Natural killer cell (primary cell): ENCODE results near the gene LY6G6F. TPM values are rescaled to one million over a fixed set of nuclear protein-coding genes. Genes with fewer than 3 reads are reported as not detected.
"Not testable (repeated sequence)": the region's sequence is repeated elsewhere in the genome, so short reads cannot be mapped to it uniquely, and the experiment has no call there.

Experiments used
- ATAC-seq, 3 donors: fragments of 150-1000 bp in 2 of 3; fragments of 200-7000 bp in 1 of 3; cut with Tn5 transposase; 1 replicate in 1 of 3; 2 replicates in 2 of 3; pipeline ENCODE4 v1.10.0; 2021; ENCODE audit warnings: mild to moderate bottlenecking in 2 of 3, moderate library complexity in 2 of 3
- DNase-seq, 2 donors: peaks; one replicate each; pipeline versions ENCODE4 v3.0.0 to v3.0.0-alpha.2; 2013 to 2021; ENCODE audit warnings: mixed read lengths in 1 of 2
- H3K27ac ChIP-seq: one replicate; pipeline ENCODE4 v1.5.1; 2013; ENCODE audit warnings: mild to moderate bottlenecking, low read length
- H3K27me3 ChIP-seq: one replicate; pipeline ENCODE4 v1.6.1; 2013; ENCODE audit warnings: low read length; ENCODE audit not compliant: control insufficient read depth, insufficient read depth
- H3K36me3 ChIP-seq: one replicate; pipeline ENCODE4 v1.6.1; 2013; ENCODE audit warnings: low read length; ENCODE audit not compliant: control insufficient read depth, insufficient read depth
- H3K4me1 ChIP-seq: one replicate; pipeline ENCODE4 v1.6.1; 2013; ENCODE audit warnings: low read length; ENCODE audit not compliant: control insufficient read depth, insufficient read depth
- H3K4me3 ChIP-seq: one replicate; pipeline ENCODE4 v1.5.1; 2013; ENCODE audit warnings: low read length
- H3K9me3 ChIP-seq: one replicate; pipeline ENCODE4 v1.6.1; 2013; ENCODE audit warnings: low read length; ENCODE audit not compliant: control insufficient read depth, insufficient read depth
- H3K27ac Mint-ChIP-seq, 2 donors: one replicate each; pipeline ENCODE4 v1.8.0; 2022; ENCODE audit warnings: mild to moderate bottlenecking in 2 of 2, mixed read lengths in 2 of 2, moderate library complexity in 1 of 2
- H3K27me3 Mint-ChIP-seq, 2 donors: one replicate each; pipeline ENCODE4 v1.8.0; 2022; ENCODE audit warnings: low read depth in 2 of 2, mixed read lengths in 2 of 2
- H3K36me3 Mint-ChIP-seq: one replicate; pipeline ENCODE4 v1.8.0; 2022; ENCODE audit warnings: mixed read lengths
- H3K4me1 Mint-ChIP-seq, 2 donors: one replicate each; pipeline ENCODE4 v1.8.0; 2022; ENCODE audit warnings: mixed read lengths in 2 of 2
- H3K4me3 Mint-ChIP-seq: one replicate; pipeline ENCODE4 v1.8.0; 2022; ENCODE audit warnings: mild to moderate bottlenecking, moderate library complexity, mixed read lengths
- H3K9me3 Mint-ChIP-seq, 2 donors: one replicate each; pipeline ENCODE4 v1.8.0; 2022; ENCODE audit warnings: mixed read lengths in 2 of 2
- WGBS: methylation state at CpG from one replicate; pipeline ENCODE4 v1.1.7; 2013; ENCODE audit warnings: missing lambda C conversion rate; ENCODE audit not compliant: insufficient coverage; 5-methylcytosine and 5-hydroxymethylcytosine counted together
- intact Hi-C: fragments of 100-400 bp; cut with micrococcal nuclease; formaldehyde crosslinking; loops from one replicate; pipeline ENCODE4 v1.14.2; 2022
- total RNA-seq, 4 donors: library from RNA; stranded (reverse); fragments of 120-200 nt in 1 of 4; gene quantifications; one replicate each; pipeline versions ENCODE4 v1.2.3 to v1.2.4, GENCODE V29; 2013 to 2022
- TF ChIP-seq, protein P1 (sequence below): fragments of 200-600 bp; IDR thresholded peaks from one replicate; pipeline ENCODE4 v1.8.0; 2022; ENCODE audit warnings: antibody characterized with exemption

The LY6G6F gene
- total RNA-seq, 3 donors from 2014 or later (not counting 1 experiment from before 2014, with no cell fraction given) = 0.97 to 3.2 (median 1.4) TPM

DNA sequence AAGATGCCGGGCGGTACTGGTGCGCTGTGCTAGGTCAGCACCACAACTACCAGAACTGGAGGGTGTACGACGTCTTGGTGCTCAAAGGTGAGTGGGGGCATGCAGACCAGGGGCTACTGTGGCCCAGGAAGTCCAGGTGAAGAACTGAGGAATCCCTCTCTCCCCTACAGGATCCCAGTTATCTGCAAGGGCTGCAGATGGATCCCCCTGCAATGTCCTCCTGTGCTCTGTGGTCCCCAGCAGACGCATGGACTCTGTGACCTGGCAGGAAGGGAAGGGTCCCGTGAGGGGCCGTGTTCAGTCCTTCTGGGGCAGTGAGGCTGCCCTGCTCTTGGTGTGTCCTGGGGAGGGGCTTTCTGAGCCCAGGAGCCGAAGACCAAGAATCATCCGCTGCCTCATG, 1.0 kb downstream of the LY6G6F start:
- no peaks in the 10 kb centered on the region for H3K27me3 Mint-ChIP-seq
- H3K4me3 Mint-ChIP-seq = no peak overlapping the region
- no peaks in the 10 kb centered on the region for H3K36me3 Mint-ChIP-seq
- WGBS = 87% methylated on average over 10 of the region's 10 CpGs
- TF ChIP-seq, protein P1, sequence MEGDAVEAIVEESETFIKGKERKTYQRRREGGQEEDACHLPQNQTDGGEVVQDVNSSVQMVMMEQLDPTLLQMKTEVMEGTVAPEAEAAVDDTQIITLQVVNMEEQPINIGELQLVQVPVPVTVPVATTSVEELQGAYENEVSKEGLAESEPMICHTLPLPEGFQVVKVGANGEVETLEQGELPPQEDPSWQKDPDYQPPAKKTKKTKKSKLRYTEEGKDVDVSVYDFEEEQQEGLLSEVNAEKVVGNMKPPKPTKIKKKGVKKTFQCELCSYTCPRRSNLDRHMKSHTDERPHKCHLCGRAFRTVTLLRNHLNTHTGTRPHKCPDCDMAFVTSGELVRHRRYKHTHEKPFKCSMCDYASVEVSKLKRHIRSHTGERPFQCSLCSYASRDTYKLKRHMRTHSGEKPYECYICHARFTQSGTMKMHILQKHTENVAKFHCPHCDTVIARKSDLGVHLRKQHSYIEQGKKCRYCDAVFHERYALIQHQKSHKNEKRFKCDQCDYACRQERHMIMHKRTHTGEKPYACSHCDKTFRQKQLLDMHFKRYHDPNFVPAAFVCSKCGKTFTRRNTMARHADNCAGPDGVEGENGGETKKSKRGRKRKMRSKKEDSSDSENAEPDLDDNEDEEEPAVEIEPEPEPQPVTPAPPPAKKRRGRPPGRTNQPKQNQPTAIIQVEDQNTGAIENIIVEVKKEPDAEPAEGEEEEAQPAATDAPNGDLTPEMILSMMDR = no peak
- ATAC-seq (no peak), DNase-seq (no peak)
- no peaks in the 10 kb centered on the region for H3K36me3 ChIP-seq
- intact Hi-C loops = no loop called here
- H3K4me1 Mint-ChIP-seq = peaks cover 23% of the 10 kb centered on the region in 2 donors
- no peaks in the 10 kb centered on the region for H3K27me3 ChIP-seq
- H3K9me3 Mint-ChIP-seq = no peaks in the 10 kb centered on the region
- H3K4me1 ChIP-seq = peaks cover 22% of the 10 kb centered on the region
- no peak overlapping the region for H3K27ac Mint-ChIP-seq
- no peaks in the 10 kb centered on the region for H3K9me3 ChIP-seq
- no peak overlapping the region for H3K27ac ChIP-seq
- H3K4me3 ChIP-seq = no peak overlapping the region

GRCh38 chr6:31708224-31708623, 1.6 kb downstream of the LY6G6F start:
- TF ChIP-seq, protein P1 = no peak
- Mint-ChIP-seq H3K27ac (no peak overlapping the region), H3K4me1 (peaks cover 20% of the 10 kb centered on the region in 2 donors), H3K4me3 (no peak overlapping the region), H3K9me3 (no peaks in the 10 kb centered on the region), H3K36me3 (no peaks in the 10 kb centered on the region), H3K27me3 (no peaks in the 10 kb centered on the region)
- Histone ChIP-seq H3K4me3 (no peak overlapping the region), H3K27ac (no peak overlapping the region), H3K36me3 (no peaks in the 10 kb centered on the region), H3K4me1 (peaks cover 22% of the 10 kb centered on the region), H3K27me3 (no peaks in the 10 kb centered on the region), H3K9me3 (no peaks in the 10 kb centered on the region)
- WGBS = 95% methylated on average over 2 of the region's 3 CpGs
- intact Hi-C loops = no loop called here
- no peak for ATAC-seq
- no peak for DNase-seq

- DNase-seq, H3K9me3 Mint-ChIP-seq, H3K27ac ChIP-seq, H3K27me3 ChIP-seq, intact Hi-C loops, H3K4me3 Mint-ChIP-seq, H3K27me3 Mint-ChIP-seq, H3K4me3 ChIP-seq, H3K27ac Mint-ChIP-seq, H3K36me3 Mint-ChIP-seq, H3K9me3 ChIP-seq, H3K36me3 ChIP-seq, ATAC-seq: not testable (repeated sequence)
- 90% methylated on average over 9 of the region's 11 CpGs for WGBS
- peaks cover 14% of the 10 kb centered on the region for H3K4me1 ChIP-seq
- H3K4me1 Mint-ChIP-seq = peaks cover 16 to 19% of the 10 kb centered on the region in 2 donors
Measured at GRCh38 chr6:31709157-31709556, 2.5 kb downstream of the LY6G6F start.

DNA sequence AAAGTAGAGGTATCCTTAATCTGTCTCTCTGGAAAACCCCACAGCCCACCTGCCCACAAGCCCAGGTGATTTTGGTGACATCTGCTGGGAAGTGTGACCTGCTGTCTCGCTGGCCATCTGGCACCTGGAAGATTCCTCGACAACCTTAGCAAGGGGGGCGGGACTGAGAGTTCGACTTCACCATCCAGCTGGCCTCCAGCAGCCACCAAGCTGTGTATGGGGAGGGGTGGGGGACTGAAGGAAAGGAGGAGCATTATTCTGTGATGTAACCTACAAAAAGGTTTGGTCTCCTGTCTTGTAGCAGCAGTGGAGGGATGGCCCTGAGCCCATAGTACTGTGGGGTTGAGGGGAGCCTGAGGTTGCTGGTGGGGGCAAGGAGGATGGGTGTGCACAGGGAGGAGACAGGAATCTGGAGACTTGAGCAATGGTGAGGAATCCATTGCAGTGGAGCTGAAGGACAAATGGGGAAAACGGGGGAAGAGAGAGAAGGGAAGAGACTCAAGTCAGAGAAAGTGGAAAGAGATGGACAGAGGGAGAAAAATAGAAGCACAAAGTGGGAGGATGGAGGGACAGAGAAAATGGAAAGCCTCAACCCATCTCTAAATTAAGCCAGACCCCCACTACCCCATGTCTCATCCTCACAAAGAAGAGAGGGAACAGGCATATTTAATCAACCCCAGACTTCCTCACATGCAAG, 4.0 kb downstream of the LY6G6F start:
- TF ChIP-seq, protein P1 = no peak
- H3K27ac Mint-ChIP-seq = peak overlapping the region in 1 of 2 donors; percentile 14
- peaks cover 0 to 3% of the 10 kb centered on the region in 2 donors for H3K27me3 Mint-ChIP-seq
- H3K27me3 ChIP-seq = no peaks in the 10 kb centered on the region
- no peaks in the 10 kb centered on the region for H3K9me3 Mint-ChIP-seq
- no peaks in the 10 kb centered on the region for H3K9me3 ChIP-seq
- intact Hi-C loops = no loop called here
- no peaks in the 10 kb centered on the region for H3K36me3 ChIP-seq
- H3K4me3 ChIP-seq = no peak overlapping the region
- 78% methylated on average over 5 of the region's 5 CpGs for WGBS
- peaks cover 16 to 21% of the 10 kb centered on the region in 2 donors for H3K4me1 Mint-ChIP-seq
- no peak for ATAC-seq
- no peak overlapping the region for H3K4me3 Mint-ChIP-seq
- DNase-seq = no peak
- no peaks in the 10 kb centered on the region for H3K36me3 Mint-ChIP-seq
- no peak overlapping the region for H3K27ac ChIP-seq
- H3K4me1 ChIP-seq = peaks cover 14% of the 10 kb centered on the region
